Lower leg skin (tissue), 3 donors: ENCODE data around the gene SHROOM2.
"Not testable (repeated sequence)": the region's sequence is repeated elsewhere in the genome, so short reads cannot be mapped to it uniquely, and the experiment has no call there.

ENCODE experiments used
- POLR2A ChIP-seq, 2 donors: fragments of 450-650 bp; IDR thresholded peaks; one replicate each; pipeline ENCODE4 v1.6.1; 2016 to 2017; ENCODE audit warnings: antibody characterized with exemption in 2 of 2, mild to moderate bottlenecking in 1 of 2, moderate library complexity in 1 of 2
- TF ChIP-seq, protein P1 (sequence below), 3 donors: fragments of 450-650 bp; IDR thresholded peaks; one replicate each; pipeline ENCODE4 v1.5.1; 2016; ENCODE audit warnings: antibody characterized with exemption in 3 of 3, mild to moderate bottlenecking in 3 of 3, moderate library complexity in 2 of 3

DNA sequence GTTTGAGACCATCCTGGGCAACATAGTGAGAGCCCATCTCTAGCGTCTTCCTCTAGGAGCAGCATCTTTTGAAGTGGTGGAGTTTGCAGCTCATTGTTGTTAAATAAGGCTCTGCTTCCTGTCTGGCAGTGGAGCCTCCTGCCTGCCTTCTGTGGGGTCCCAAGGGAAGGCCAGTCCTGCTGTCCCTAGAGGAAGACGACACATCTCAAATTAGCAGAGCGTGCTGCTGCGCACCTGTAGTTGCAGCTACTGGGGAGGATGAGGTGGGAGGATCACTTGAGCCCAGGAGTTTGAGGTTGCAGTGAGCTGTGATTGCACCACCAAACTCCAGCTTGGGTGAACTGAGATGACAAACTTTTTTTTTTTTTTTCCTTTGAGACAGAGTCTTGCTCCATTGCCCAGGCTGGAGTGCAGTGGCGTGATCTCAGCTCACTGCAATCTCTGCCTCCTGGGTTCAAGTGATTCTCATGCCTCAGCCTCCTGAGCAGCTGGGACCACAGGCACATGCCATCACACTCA, 17.8 kb upstream of the SHROOM2 start:
- TF ChIP-seq, protein P1, sequence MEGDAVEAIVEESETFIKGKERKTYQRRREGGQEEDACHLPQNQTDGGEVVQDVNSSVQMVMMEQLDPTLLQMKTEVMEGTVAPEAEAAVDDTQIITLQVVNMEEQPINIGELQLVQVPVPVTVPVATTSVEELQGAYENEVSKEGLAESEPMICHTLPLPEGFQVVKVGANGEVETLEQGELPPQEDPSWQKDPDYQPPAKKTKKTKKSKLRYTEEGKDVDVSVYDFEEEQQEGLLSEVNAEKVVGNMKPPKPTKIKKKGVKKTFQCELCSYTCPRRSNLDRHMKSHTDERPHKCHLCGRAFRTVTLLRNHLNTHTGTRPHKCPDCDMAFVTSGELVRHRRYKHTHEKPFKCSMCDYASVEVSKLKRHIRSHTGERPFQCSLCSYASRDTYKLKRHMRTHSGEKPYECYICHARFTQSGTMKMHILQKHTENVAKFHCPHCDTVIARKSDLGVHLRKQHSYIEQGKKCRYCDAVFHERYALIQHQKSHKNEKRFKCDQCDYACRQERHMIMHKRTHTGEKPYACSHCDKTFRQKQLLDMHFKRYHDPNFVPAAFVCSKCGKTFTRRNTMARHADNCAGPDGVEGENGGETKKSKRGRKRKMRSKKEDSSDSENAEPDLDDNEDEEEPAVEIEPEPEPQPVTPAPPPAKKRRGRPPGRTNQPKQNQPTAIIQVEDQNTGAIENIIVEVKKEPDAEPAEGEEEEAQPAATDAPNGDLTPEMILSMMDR (IDR thresholded peaks at IDR 0.05) = not testable (repeated sequence)
- TF ChIP-seq POLR2A (IDR thresholded peaks at IDR 0.05) = not testable (repeated sequence)
